ENCODE data around the gene LYSMD2. TPM values are rescaled to one million over a fixed set of nuclear protein-coding genes. Genes with fewer than 3 reads are reported as not detected.

The LYSMD2 gene
- polyA plus RNA-seq, 2 of the 4 experiments (the other 2 are of a cell fraction) = 18.3 to 29.2 TPM

GRCh38 chr15:51782357-51782896 is 45.0 kb upstream of the LYSMD2 start:
- 65% methylated on average over 7 of the region's 7 CpGs for WGBS (ENCODE audit: missing lambda C conversion rate)
- peak; percentile 54 to 72 for DNase-seq (ENCODE audit: low read depth in 1 of 2, low spot score in 1 of 2)
- peak; percentile 97 for FAIRE-seq
- Histone ChIP-seq H3K4me3 (no peak overlapping the region), H3K4me2 (no peak overlapping the region), H3K27ac (no peak overlapping the region), H3K4me1 (peaks cover 18% of the 10 kb centered on the region; the same call in 2 of the 3 replicates), H3K9me3 (peaks cover 19% of the 10 kb centered on the region)
- TF ChIP-seq HMGXB4 (CRISPR knock-in tag; IDR thresholded peaks at IDR 0.05; ENCODE audit: borderline replicate concordance) (no peak), NR3C1 (IDR thresholded peaks at IDR 0.05) (no peak), CTCF (IDR thresholded peaks at IDR 0.05) (peak; percentile 50), MAZ (IDR thresholded peaks at IDR 0.05; ENCODE audit: borderline replicate concordance, low read depth, low read length) (no peak), RAD21 (conservative IDR thresholded peaks at IDR 0.05 in 1 of 2, IDR thresholded peaks at IDR 0.05 in 1 of 2) (peak; percentile 63 to 91), SMC3 (IDR thresholded peaks at IDR 0.05) (peak; percentile 54; the same call in 2 of the 3 replicates), TP53 (CRISPR knock-in tag; IDR thresholded peaks at IDR 0.05) (no peak), HDAC2 (IDR thresholded peaks at IDR 0.05) (no peak)
- peak; percentile 59 to 78; a peak in 4 of 6 replicates for ATAC-seq
- ChIA-PET POLR2A (no interaction called here), CTCF (interaction anchor here (1.5 to 22.4 kb wide), 3 partner anchors 13 to 138 kb away, joined by 5 to 597 read pairs (median 5); no protein-coding TSS in a partner anchor)

GRCh38 chr15:51781506-51781905 is 44.1 kb upstream of the LYSMD2 start:
- CTCF ChIA-PET = interaction anchor here (0.6 to 22.4 kb wide), 2 partner anchors 12 to 137 kb away, joined by 3 to 597 read pairs; no protein-coding TSS in a partner anchor
- H3K27ac ChIP-seq = no peak overlapping the region
- TF ChIP-seq NR3C1 (IDR thresholded peaks at IDR 0.05) = no peak
- TF ChIP-seq NFE2L2 (conservative IDR thresholded peaks at IDR 0.05; ENCODE audit: low read length) = no peak
- no peak for TF ChIP-seq HOXB13 (CRISPR knock-in tag; IDR thresholded peaks at IDR 0.05; ENCODE audit: low read depth)
- POLR2A ChIA-PET = no interaction called here
- H3K9me3 ChIP-seq = peaks cover 14% of the 10 kb centered on the region; the same call in 2 of the 3 replicates
- FAIRE-seq (no peak), DNase-seq (ENCODE audit: low read depth in 1 of 2, low spot score in 1 of 2) (no peak), ATAC-seq (no peak)
- no peak overlapping the region for H3K4me3 ChIP-seq
- peaks cover 11% of the 10 kb centered on the region; the same call in 2 of the 3 replicates for H3K4me1 ChIP-seq
- H3K4me2 ChIP-seq = no peak overlapping the region
- WGBS (ENCODE audit: missing lambda C conversion rate) = 41% methylated on average over 2 of the region's 2 CpGs

GRCh38 chr15:51780636-51781035 is 43.2 kb upstream of the LYSMD2 start:
- DNase-seq (ENCODE audit: low read depth in 1 of 2, low spot score in 1 of 2) (no peak), ATAC-seq (no peak), FAIRE-seq (no peak)
- Histone ChIP-seq H3K4me1 (peaks cover 13% of the 10 kb centered on the region; the same call in 2 of the 3 replicates), H3K4me3 (no peak overlapping the region), H3K9me3 (peaks cover 8% of the 10 kb centered on the region; the same call in 1 of the 3 replicates), H3K27ac (no peak overlapping the region), H3K4me2 (peak overlapping the region; percentile 12; the same call in 1 of the 3 replicates)
- ChIA-PET CTCF (interaction anchor here (0.5 to 22.4 kb wide), 6 partner anchors 19 to 174 kb away, joined by 3 to 597 read pairs (median 3); no protein-coding TSS in a partner anchor), POLR2A (no interaction called here)
- 16% methylated on average over 1 of the region's 1 CpG for WGBS (ENCODE audit: missing lambda C conversion rate)
- TF ChIP-seq KDM5A (IDR thresholded peaks at IDR 0.05) = no peak
- TF ChIP-seq FOSL2 (IDR thresholded peaks at IDR 0.05) = no peak
- TF ChIP-seq FOSL2 (CRISPR knock-in tag; IDR thresholded peaks at IDR 0.05) = peak; percentile 36

GRCh38 chr15:51776952-51777569 is 39.6 kb upstream of the LYSMD2 start:
- TF ChIP-seq HOXA7 (CRISPR knock-in tag; IDR thresholded peaks at IDR 0.05) (no peak), RAD21 (conservative IDR thresholded peaks at IDR 0.05 in 1 of 2, IDR thresholded peaks at IDR 0.05 in 1 of 2) (peak; percentile 70 to 78), MAFK (IDR thresholded peaks at IDR 0.05; ENCODE audit: partially characterized antibody) (peak; percentile 84), CEBPB (IDR thresholded peaks at IDR 0.05) (peak in 1 of 2 experiments; percentile 68; a peak in 2 of 4 replicates), KDM1A (IDR thresholded peaks at IDR 0.05; ENCODE audit: low read depth) (no peak), SMC3 (IDR thresholded peaks at IDR 0.05) (peak; percentile 89), CTCF (IDR thresholded peaks at IDR 0.05) (peak; percentile 92)
- Histone ChIP-seq H3K4me1 (peaks cover 13% of the 10 kb centered on the region; the same call in 2 of the 3 replicates), H3K27ac (no peak overlapping the region), H3K4me2 (no peak overlapping the region), H3K4me3 (no peak overlapping the region), H3K9me3 (no peaks in the 10 kb centered on the region; the same call in 2 of the 3 replicates)
- peak; percentile 98 for FAIRE-seq
- ATAC-seq = peak; percentile 93 to 97
- peak; percentile 88 for DNase-seq (ENCODE audit: low read depth in 1 of 2, low spot score in 1 of 2)
- ChIA-PET CTCF (interaction anchor here (0.5 to 22.4 kb wide), 90 partner anchors 10 to 765 kb away, joined by 3 to 597 read pairs (median 8); partner anchors contain the start of genes DMXL2, LYSMD2, SCG3 and TMOD2), POLR2A (interaction anchor here (0.9 to 2.9 kb wide), 4 partner anchors 10 to 240 kb away, joined by 3 to 17 read pairs (median 9); partner anchors contain the start of gene LYSMD2)
- 33% methylated on average over 6 of the region's 6 CpGs for WGBS (ENCODE audit: missing lambda C conversion rate)
